ENCODE measurements around the gene THSD4.

GRCh38 chr15:71191296-71191695, 76.0 kb downstream of the THSD4 start:
- TF ChIP-seq ZBTB33 (CRISPR knock-in tag; IDR thresholded peaks at IDR 0.05) (no peak), POLR2AphosphoS5 (IDR thresholded peaks at IDR 0.05; ENCODE audit: control insufficient read depth, insufficient read depth, low read depth, low read length) (no peak), ZNF609 (CRISPR knock-in tag; IDR thresholded peaks at IDR 0.05; ENCODE audit: borderline replicate concordance) (no peak), HDAC8 (tag; IDR thresholded peaks at IDR 0.05) (no peak), CTCF (IDR thresholded peaks at IDR 0.05 in 2 of 3, conservative IDR thresholded peaks at IDR 0.05 in 1 of 3; ENCODE audit: insufficient read depth in 2 of 3, low read depth in 1 of 3, low read length in 3 of 3) (no peak), STAT6 (CRISPR knock-in tag; IDR thresholded peaks at IDR 0.05) (no peak), JUNB (CRISPR knock-in tag; conservative IDR thresholded peaks at IDR 0.05) (no peak), FOS (IDR thresholded peaks at IDR 0.05; ENCODE audit: extremely low read depth, insufficient read length) (no peak), POLR2A (conservative IDR thresholded peaks at IDR 0.05) (no peak), CHAMP1 (IDR thresholded peaks at IDR 0.05) (no peak), MNT (conservative IDR thresholded peaks at IDR 0.05) (no peak), NFRKB (IDR thresholded peaks at IDR 0.05; ENCODE audit: low read depth) (no peak)
